ENCODE results near the gene SNRPD3.

DNA sequence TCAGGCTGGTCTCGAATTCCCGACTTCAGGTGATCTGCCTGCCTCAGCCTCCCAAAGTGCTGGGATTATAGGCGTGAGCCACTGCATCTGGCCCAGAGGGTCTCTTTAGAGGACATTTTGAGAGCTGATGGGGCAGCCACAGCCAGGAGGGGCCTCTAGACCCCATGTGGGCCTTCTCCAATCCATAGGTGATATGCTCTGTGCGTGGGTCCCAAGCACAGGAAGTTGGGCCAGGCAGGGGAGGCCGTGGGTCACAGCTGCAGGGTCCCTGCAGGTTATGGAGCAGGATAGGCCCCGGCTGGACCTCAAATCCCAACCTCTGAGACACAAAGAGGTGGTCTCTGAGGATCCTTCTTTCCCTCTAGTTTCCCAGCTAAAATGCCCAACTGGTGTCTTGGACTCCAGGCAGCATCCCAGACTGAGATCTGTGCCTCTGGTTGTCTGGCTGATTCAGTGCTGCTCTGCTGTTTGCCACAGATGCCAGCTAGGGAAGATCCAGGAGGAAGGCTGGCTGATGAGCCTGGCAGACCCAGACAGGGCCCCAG is 35.6 kb downstream of the SNRPD3 start:
- TF ChIP-seq, protein P1, sequence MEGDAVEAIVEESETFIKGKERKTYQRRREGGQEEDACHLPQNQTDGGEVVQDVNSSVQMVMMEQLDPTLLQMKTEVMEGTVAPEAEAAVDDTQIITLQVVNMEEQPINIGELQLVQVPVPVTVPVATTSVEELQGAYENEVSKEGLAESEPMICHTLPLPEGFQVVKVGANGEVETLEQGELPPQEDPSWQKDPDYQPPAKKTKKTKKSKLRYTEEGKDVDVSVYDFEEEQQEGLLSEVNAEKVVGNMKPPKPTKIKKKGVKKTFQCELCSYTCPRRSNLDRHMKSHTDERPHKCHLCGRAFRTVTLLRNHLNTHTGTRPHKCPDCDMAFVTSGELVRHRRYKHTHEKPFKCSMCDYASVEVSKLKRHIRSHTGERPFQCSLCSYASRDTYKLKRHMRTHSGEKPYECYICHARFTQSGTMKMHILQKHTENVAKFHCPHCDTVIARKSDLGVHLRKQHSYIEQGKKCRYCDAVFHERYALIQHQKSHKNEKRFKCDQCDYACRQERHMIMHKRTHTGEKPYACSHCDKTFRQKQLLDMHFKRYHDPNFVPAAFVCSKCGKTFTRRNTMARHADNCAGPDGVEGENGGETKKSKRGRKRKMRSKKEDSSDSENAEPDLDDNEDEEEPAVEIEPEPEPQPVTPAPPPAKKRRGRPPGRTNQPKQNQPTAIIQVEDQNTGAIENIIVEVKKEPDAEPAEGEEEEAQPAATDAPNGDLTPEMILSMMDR (IDR thresholded peaks at IDR 0.05): no peak
- TF ChIP-seq POLR2A (IDR thresholded peaks at IDR 0.05; ENCODE audit: low read depth) (no peak), POLR2AphosphoS5 (IDR thresholded peaks at IDR 0.05) (no peak), EP300 (IDR thresholded peaks at IDR 0.05) (no peak)
